ENCODE measurements around the gene PPP1R7.

- no peak for TF ChIP-seq CTCF (IDR thresholded peaks at IDR 0.05)
- TF ChIP-seq POLR2AphosphoS5 (IDR thresholded peaks at IDR 0.05): no peak
- no peak for TF ChIP-seq POLR2A (IDR thresholded peaks at IDR 0.05)
- TF ChIP-seq EP300 (IDR thresholded peaks at IDR 0.05): no peak
These were observed 82.7 kb downstream of the PPP1R7 start for GRCh38 chr2:241232736-241233575.
